NCI-H524 treated with DMSO at 0.1 percent for 48 hours (cell line): ENCODE results near the gene NPIPA7.
"Not testable (repeated sequence)": the region's sequence is repeated elsewhere in the genome, so short reads cannot be mapped to it uniquely, and the experiment has no call there.

ENCODE experiments used
- DNase-seq: peaks from one replicate; lab custom pipeline; 2025; lab: John Stamatoyannopoulos, UW

Gene NPIPA7

GRCh38 chr16:16420515-16420914 lies 41.6 kb downstream of the NPIPA7 start:
- not testable (repeated sequence) for DNase-seq

DNA sequence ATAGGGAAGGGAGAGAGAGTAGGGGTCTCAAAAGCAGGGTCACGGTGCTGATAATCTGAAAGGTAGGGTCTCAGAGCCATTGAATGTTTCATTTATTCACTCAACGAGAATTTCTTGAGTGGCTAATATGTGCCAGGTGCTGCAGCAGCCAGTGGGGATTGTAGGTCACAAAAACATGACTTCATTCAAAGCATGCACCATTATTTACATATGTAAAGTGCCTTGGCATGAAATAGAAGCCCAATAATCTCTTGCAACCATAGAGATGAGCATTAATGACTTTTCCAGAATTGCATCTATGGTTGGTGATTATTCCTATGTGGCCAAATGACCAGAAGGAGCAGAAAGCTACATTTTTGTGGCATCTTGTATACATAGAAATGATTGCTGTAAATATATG lies 46.2 kb downstream of the NPIPA7 start:
- DNase-seq = not testable (repeated sequence)

- DNase-seq = not testable (repeated sequence)
Measured at GRCh38 chr16:16431135-16431534, 52.2 kb downstream of the NPIPA7 start.

- not testable (repeated sequence) for DNase-seq
Measured at GRCh38 chr16:16434711-16435110, 55.8 kb downstream of the NPIPA7 start.

- not testable (repeated sequence) for DNase-seq
Measured at GRCh38 chr16:16441401-16441800, 62.5 kb downstream of the NPIPA7 start.
